Fibroblast of lung (primary cell): ENCODE results near the gene LOC101059915.

Source experiments
- DNase-seq, 2 donors: peaks; one replicate each; pipeline versions ENCODE4 v3.0.0 to v3.0.0-alpha.2; 2010; ENCODE audit warnings: low read depth in 2 of 2
- H2AFZ ChIP-seq: 2 replicates; pipeline ENCODE4 v1.5.1; 2012; ENCODE audit warnings: low read length, control low read depth, inconsistent platforms
- H3K27ac ChIP-seq: 2 replicates; pipeline ENCODE4 v1.5.1; 2011; ENCODE audit warnings: low read length, control low read depth; ENCODE audit not compliant: insufficient read depth
- H3K27me3 ChIP-seq: 2 replicates; pipeline ENCODE4 v1.5.1; 2011; ENCODE audit warnings: mild to moderate bottlenecking, low read length; ENCODE audit not compliant: control insufficient read depth, insufficient read depth
- H3K36me3 ChIP-seq: 2 replicates; pipeline ENCODE4 v1.5.1; 2011; ENCODE audit warnings: low read length; ENCODE audit not compliant: control insufficient read depth, insufficient read depth
- H3K4me1 ChIP-seq: 2 replicates; pipeline ENCODE4 v1.5.1; 2011; ENCODE audit warnings: low read length; ENCODE audit not compliant: control insufficient read depth, insufficient read depth; ENCODE audit errors: extremely low read depth
- H3K4me2 ChIP-seq: 2 replicates; pipeline ENCODE4 v1.5.1; 2011; ENCODE audit warnings: low read length, control low read depth; ENCODE audit not compliant: insufficient read depth; ENCODE audit errors: extremely low read depth
- H3K4me3 ChIP-seq, 4 experiments: fragments of 200-600 bp in 1 of 4; sonication (generic) in 1 of 4; replicated peaks in 1 of 4; 2 replicates each; pipeline ENCODE4 v1.5.1; 2011 to 2016; ENCODE audit warnings: low read length in 4 of 4, low read depth in 3 of 4, mild to moderate bottlenecking in 3 of 4, control low read depth in 2 of 4, inconsistent platforms in 1 of 4, mixed read lengths in 1 of 4; ENCODE audit not compliant: insufficient read depth in 1 of 4; ENCODE audit errors: control extremely low read depth in 1 of 4
- H3K79me2 ChIP-seq: 2 replicates; pipeline ENCODE4 v1.5.1; 2012; ENCODE audit warnings: mild to moderate bottlenecking, low read length, inconsistent platforms; ENCODE audit not compliant: control insufficient read depth, insufficient read depth
- H3K9ac ChIP-seq: 2 replicates; pipeline ENCODE4 v1.5.1; 2011; ENCODE audit warnings: mild to moderate bottlenecking, low read length, control low read depth; ENCODE audit not compliant: insufficient read depth
- H3K9me3 ChIP-seq: 2 replicates; pipeline ENCODE4 v1.5.1; 2012; ENCODE audit warnings: low read depth, low read length; ENCODE audit not compliant: control insufficient read depth, insufficient read depth
- H4K20me1 ChIP-seq: 2 replicates; pipeline ENCODE4 v1.5.1; 2011; ENCODE audit warnings: low read length; ENCODE audit not compliant: control insufficient read depth, insufficient read depth; ENCODE audit errors: extremely low read depth
- CTCF ChIP-seq, 2 donors: IDR thresholded peaks in 1 of 2; conservative IDR thresholded peaks in 1 of 2; 1 replicate in 1 of 2; 2 replicates in 1 of 2; pipeline ENCODE4 v1.5.1; 2011 to 2012; ENCODE audit warnings: low read length in 2 of 2, control low read depth in 1 of 2, inconsistent platforms in 1 of 2, low read depth in 1 of 2, mild to moderate bottlenecking in 1 of 2
- EZH2 ChIP-seq: IDR thresholded peaks from 2 replicates; pipeline ENCODE4 v1.5.1; 2012; ENCODE audit warnings: low read length, control low read depth, mild to moderate bottlenecking; ENCODE audit errors: missing control alignments

LOC101059915 gene

GRCh38 chrX:71623714-71624113 is 43.6 kb upstream of the LOC101059915 start:
- no peak overlapping the region for H3K4me2 ChIP-seq
- no peaks in the 10 kb centered on the region for H4K20me1 ChIP-seq
- peaks cover 3% of the 10 kb centered on the region for H3K4me1 ChIP-seq
- no peak overlapping the region for H3K4me3 ChIP-seq
- TF ChIP-seq EZH2: no peak
- TF ChIP-seq CTCF (conservative IDR thresholded peaks at IDR 0.05 in 1 of 2, IDR thresholded peaks at IDR 0.05 in 1 of 2; ENCODE audit: low read depth in 1 of 2, low read length in 2 of 2): no peak
- H3K79me2 ChIP-seq: no peaks in the 10 kb centered on the region
- H3K36me3 ChIP-seq: no peaks in the 10 kb centered on the region
- H2AFZ ChIP-seq: no peak overlapping the region
- no peak overlapping the region for H3K27ac ChIP-seq
- H3K9ac ChIP-seq: no peak overlapping the region
- no peaks in the 10 kb centered on the region for H3K27me3 ChIP-seq
- no peaks in the 10 kb centered on the region for H3K9me3 ChIP-seq
- no peak for DNase-seq

GRCh38 chrX:71625471-71625870 is 41.9 kb upstream of the LOC101059915 start:
- DNase-seq: no peak
- H4K20me1 ChIP-seq: no peaks in the 10 kb centered on the region
- H3K27ac ChIP-seq: no peak overlapping the region
- H3K9ac ChIP-seq: no peak overlapping the region
- peaks cover 3% of the 10 kb centered on the region for H3K4me1 ChIP-seq
- no peaks in the 10 kb centered on the region for H3K9me3 ChIP-seq
- H3K4me3 ChIP-seq: no peak overlapping the region
- TF ChIP-seq CTCF (conservative IDR thresholded peaks at IDR 0.05 in 1 of 2, IDR thresholded peaks at IDR 0.05 in 1 of 2; ENCODE audit: low read depth in 1 of 2, low read length in 2 of 2) (no peak), EZH2 (no peak)
- no peaks in the 10 kb centered on the region for H3K79me2 ChIP-seq
- H3K4me2 ChIP-seq: no peak overlapping the region
- no peak overlapping the region for H2AFZ ChIP-seq
- no peaks in the 10 kb centered on the region for H3K36me3 ChIP-seq
- no peaks in the 10 kb centered on the region for H3K27me3 ChIP-seq

- Histone ChIP-seq H3K36me3 (no peaks in the 10 kb centered on the region), H2AFZ (no peak overlapping the region), H3K4me3 (no peak overlapping the region), H3K79me2 (no peaks in the 10 kb centered on the region), H3K9ac (no peak overlapping the region), H3K27me3 (no peaks in the 10 kb centered on the region), H3K4me2 (no peak overlapping the region), H3K4me1 (peaks cover 3% of the 10 kb centered on the region), H3K27ac (no peak overlapping the region), H3K9me3 (no peaks in the 10 kb centered on the region), H4K20me1 (no peaks in the 10 kb centered on the region)
- DNase-seq: no peak
- TF ChIP-seq CTCF (conservative IDR thresholded peaks at IDR 0.05 in 1 of 2, IDR thresholded peaks at IDR 0.05 in 1 of 2; ENCODE audit: low read depth in 1 of 2, low read length in 2 of 2) (no peak), EZH2 (no peak)
These were observed 40.8 kb upstream of the LOC101059915 start for GRCh38 chrX:71626576-71626975.
